ENCODE results near the gene ZFAND3. TPM values are rescaled to one million over a fixed set of nuclear protein-coding genes. Genes with fewer than 3 reads are reported as not detected.
"Not testable (repeated sequence)": the region's sequence is repeated elsewhere in the genome, so short reads cannot be mapped to it uniquely, and the experiment has no call there.

The ZFAND3 gene
- polyA plus RNA-seq, 12 donors, result 58.3 to 119 (median 95.8) TPM; not detected in 1

- no peak for DNase-seq
These were observed 110.9 kb downstream of the ZFAND3 start for GRCh38 chr6:37930288-37930971.

GRCh38 chr6:37931066-37931465, 111.5 kb downstream of the ZFAND3 start:
- DNase-seq, result no peak

GRCh38 chr6:37934276-37934675, 114.7 kb downstream of the ZFAND3 start:
- DNase-seq, result no peak

- no peak for DNase-seq
These were observed 116.6 kb downstream of the ZFAND3 start for GRCh38 chr6:37936150-37936549.

GRCh38 chr6:37936906-37937305, 117.4 kb downstream of the ZFAND3 start:
- DNase-seq, result no peak

GRCh38 chr6:37938909-37939308, 119.4 kb downstream of the ZFAND3 start:
- no peak for DNase-seq

GRCh38 chr6:37940074-37940847, 120.7 kb downstream of the ZFAND3 start:
- DNase-seq, result peak; percentile 23

GRCh38 chr6:37941871-37942270, 122.3 kb downstream of the ZFAND3 start:
- DNase-seq, result no peak

GRCh38 chr6:37942606-37943376, 123.3 kb downstream of the ZFAND3 start:
- DNase-seq, result no peak

GRCh38 chr6:37943436-37944058, 124.0 kb downstream of the ZFAND3 start:
- no peak for DNase-seq

GRCh38 chr6:37946057-37946456, 126.5 kb downstream of the ZFAND3 start:
- no peak for DNase-seq

- no peak for DNase-seq
These were observed 127.9 kb downstream of the ZFAND3 start for GRCh38 chr6:37947468-37947867.

GRCh38 chr6:37948584-37948983, 129.1 kb downstream of the ZFAND3 start:
- DNase-seq, result not testable (repeated sequence)

- no peak for DNase-seq
These were observed 132.5 kb downstream of the ZFAND3 start for GRCh38 chr6:37952027-37952426.

GRCh38 chr6:37954791-37955190, 135.3 kb downstream of the ZFAND3 start:
- no peak for DNase-seq

GRCh38 chr6:37956711-37957275, 137.3 kb downstream of the ZFAND3 start:
- DNase-seq, result no peak

- no peak for DNase-seq
These were observed 139.5 kb downstream of the ZFAND3 start for GRCh38 chr6:37959061-37959460.

- no peak for DNase-seq
These were observed 140.8 kb downstream of the ZFAND3 start for GRCh38 chr6:37960139-37960935.

GRCh38 chr6:37962481-37963080, 143.1 kb downstream of the ZFAND3 start:
- DNase-seq, result not testable (repeated sequence)

GRCh38 chr6:37965964-37966676, 146.6 kb downstream of the ZFAND3 start:
- no peak for DNase-seq

All from muscle of arm (tissue), 12 donors.